Spleen (tissue), 11 donors: ENCODE measurements around the gene UNC13C. TPM values are rescaled to one million over a fixed set of nuclear protein-coding genes. Genes with fewer than 3 reads are reported as not detected.

Experiments
- DNase-seq: peaks from one replicate; pipeline ENCODE4 v3.0.0-alpha.2; 2020
- H3K27ac ChIP-seq, 8 donors: fragments of 200-600 bp; sonication (generic) in 7 of 8; 1 replicate in 4 of 8; 2 replicates in 4 of 8; pipeline versions ENCODE4 v1.5.0 to v1.8.0; 2016 to 2021; ENCODE audit warnings: inconsistent platforms in 4 of 8, mild to moderate bottlenecking in 4 of 8, moderate library complexity in 1 of 8
- H3K27me3 ChIP-seq, 7 donors: fragments of 200-600 bp; sonication (generic) in 6 of 7; replicated peaks in 1 of 7; 1 replicate in 4 of 7; 2 replicates in 3 of 7; pipeline versions ENCODE4 v1.5.0 to v1.8.0; 2016 to 2021; ENCODE audit warnings: inconsistent platforms in 3 of 7, mild to moderate bottlenecking in 1 of 7
- H3K36me3 ChIP-seq, 6 donors: fragments of 200-600 bp; sonication (generic) in 5 of 6; 1 replicate in 4 of 6; 2 replicates in 2 of 6; pipeline versions ENCODE4 v1.5.0 to v1.8.0; 2016 to 2021; ENCODE audit warnings: inconsistent platforms in 2 of 6
- H3K4me1 ChIP-seq, 6 donors: fragments of 200-600 bp; sonication (generic) in 5 of 6; 1 replicate in 3 of 6; 2 replicates in 3 of 6; pipeline versions ENCODE4 v1.5.0 to v1.8.0; 2016 to 2021; ENCODE audit warnings: inconsistent platforms in 3 of 6
- H3K4me3 ChIP-seq, 8 donors: fragments of 200-600 bp; sonication (generic) in 7 of 8; 1 replicate in 4 of 8; 2 replicates in 4 of 8; pipeline versions ENCODE4 v1.5.0 to v1.8.0; 2016 to 2021; ENCODE audit warnings: inconsistent platforms in 4 of 8, mild to moderate bottlenecking in 4 of 8, moderate library complexity in 2 of 8
- H3K9me3 ChIP-seq, 8 donors: fragments of 200-600 bp; sonication (generic) in 7 of 8; 1 replicate in 4 of 8; 2 replicates in 4 of 8; pipeline versions ENCODE4 v1.5.0 to v1.8.0; 2016 to 2021; ENCODE audit warnings: inconsistent platforms in 4 of 8
- POLR2A ChIP-seq, 3 donors: fragments of 450-650 bp; IDR thresholded peaks; one replicate each; pipeline ENCODE4 v1.5.1; 2017; ENCODE audit warnings: antibody characterized with exemption in 3 of 3, mild to moderate bottlenecking in 1 of 3
- POLR2AphosphoS5 ChIP-seq, 3 donors: sonication (generic); formaldehyde crosslinking; IDR thresholded peaks; one replicate each; pipeline ENCODE4 v1.5.1; 2017; ENCODE audit warnings: antibody characterized with exemption in 3 of 3
- WGBS, 5 donors: extraction: QIAGEN DNeasy Blood & Tissue Kit in 3 of 5; methylation state at CpG; one replicate each; pipeline versions ENCODE4 v1.1.5 to v1.1.7; 2013 to 2018; 5-methylcytosine and 5-hydroxymethylcytosine counted together
- intact Hi-C: fragments of 100-400 bp; cut with DNase I; formaldehyde crosslinking; loops from one replicate; pipeline ENCODE4 v1.15.0; 2023; ENCODE audit warnings: low total_unique reads
- polyA plus RNA-seq, 3 donors: library from polyadenylated mRNA; stranded (reverse); fragments of 200-250 nt; gene quantifications; one replicate each; pipeline ENCODE4 v1.2.1, GENCODE V29; 2013
- total RNA-seq, 7 donors: library from RNA; depleted of rRNA in 3 of 7; stranded (reverse); fragments of >200 nt in 3 of 7; fragmentation: NEBNext Ultra II Directional in 4 of 7; extraction: Animal tissue kit (Norgen Biotek cat#: 25700) in 4 of 7; gene quantifications; one replicate each; pipeline versions ENCODE4 v1.1.0 to v1.2.1, GENCODE V29; 2016 to 2021
- TF ChIP-seq, protein P1 (sequence below), 11 experiments: fragments of 200-600 bp in 7 of 11; fragments of 450-650 bp in 4 of 11; sonication (generic) in 4 of 11; IDR thresholded peaks in 8 of 11; conservative IDR thresholded peaks in 3 of 11; 1 replicate in 7 of 11; 2 replicates in 4 of 11; pipeline versions ENCODE4 v1.4.0 to v1.8.0; 2016 to 2021; ENCODE audit warnings: antibody characterized with exemption in 11 of 11, inconsistent platforms in 4 of 11, mild to moderate bottlenecking in 1 of 11
- donor health status: healthy with polysubstance abuse.
- donor health status: DM: no; HTN: no; CAD: no; lungs with moderate emphysema.
- donor health status: DM: no; HTN: no; CAD: no.
- donor health status: Bipolar disorder and iron deficiency.
- donor health status: healthy.
- donor health status: DM: no; HTN: no; CAD: no.
- donor health status: DM: yes; HTN: yes; CAD: no.

UNC13C gene
- total and polyA plus RNA-seq, 10 donors: 0.06 TPM; not detected in 9

DNA sequence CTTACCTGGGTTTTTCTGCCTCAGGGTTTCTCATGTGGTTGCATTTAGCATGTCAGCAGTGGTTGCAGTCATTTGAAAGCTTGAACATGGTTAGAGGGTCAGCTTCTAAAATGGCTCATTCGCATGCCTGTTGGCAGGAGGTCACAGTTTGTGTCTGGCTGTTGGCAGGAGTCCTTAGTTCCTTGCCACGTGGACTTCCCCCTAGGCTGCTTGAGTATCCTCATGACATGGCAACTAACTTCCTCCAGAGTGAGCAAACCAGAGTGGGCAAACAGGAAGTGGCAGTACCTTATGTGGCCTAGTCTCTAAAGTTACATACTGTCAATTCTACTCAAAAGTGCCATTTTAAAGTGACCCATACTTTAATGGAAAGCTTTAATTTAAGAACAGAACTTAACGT lies 3.4 kb upstream of the UNC13C start:
- WGBS, 5 donors: 62 to 75% (median 68%) methylated on average over 3 of the region's 3 CpGs

DNA sequence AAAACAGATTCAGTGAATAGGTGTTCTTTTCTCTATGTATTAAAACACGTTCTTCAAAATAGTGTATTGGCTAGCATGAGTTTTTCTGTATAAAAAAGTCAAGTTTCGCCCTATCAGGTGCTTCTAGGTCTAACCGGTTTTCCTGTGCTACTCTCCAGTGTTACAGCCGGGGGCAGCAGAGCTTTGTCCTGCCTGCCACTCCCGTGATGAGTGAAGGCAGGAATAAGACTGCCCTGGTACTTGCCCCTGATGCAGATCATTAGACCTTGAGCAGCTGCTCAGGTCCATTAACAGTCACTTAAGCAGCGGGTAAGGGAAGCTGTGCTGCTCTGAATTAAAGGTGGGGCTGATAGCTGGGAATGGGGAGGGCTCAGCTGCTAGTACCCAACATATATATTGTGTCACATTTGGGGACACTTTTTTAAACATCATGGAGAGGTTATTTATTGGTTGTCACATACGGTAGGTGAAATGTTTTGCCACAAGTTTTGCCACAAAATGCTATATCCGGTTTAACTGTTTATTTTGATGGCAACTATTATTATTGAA lies 1.3 kb upstream of the UNC13C start:
- Histone ChIP-seq H3K4me1 (peaks cover 0 to 7% (median 3%) of the 10 kb centered on the region in 6 donors), H3K27me3 (peaks cover 0 to 44% (median 16%) of the 10 kb centered on the region in 7 donors), H3K36me3 (no peaks in the 10 kb centered on the region), H3K4me3 (no peak overlapping the region), H3K9me3 (peaks cover 0 to 5% (median 0%) of the 10 kb centered on the region in 8 donors), H3K27ac (no peak overlapping the region)
- TF ChIP-seq POLR2A (IDR thresholded peaks at IDR 0.05) (no peak), POLR2AphosphoS5 (IDR thresholded peaks at IDR 0.05) (no peak)
- TF ChIP-seq, protein P1, sequence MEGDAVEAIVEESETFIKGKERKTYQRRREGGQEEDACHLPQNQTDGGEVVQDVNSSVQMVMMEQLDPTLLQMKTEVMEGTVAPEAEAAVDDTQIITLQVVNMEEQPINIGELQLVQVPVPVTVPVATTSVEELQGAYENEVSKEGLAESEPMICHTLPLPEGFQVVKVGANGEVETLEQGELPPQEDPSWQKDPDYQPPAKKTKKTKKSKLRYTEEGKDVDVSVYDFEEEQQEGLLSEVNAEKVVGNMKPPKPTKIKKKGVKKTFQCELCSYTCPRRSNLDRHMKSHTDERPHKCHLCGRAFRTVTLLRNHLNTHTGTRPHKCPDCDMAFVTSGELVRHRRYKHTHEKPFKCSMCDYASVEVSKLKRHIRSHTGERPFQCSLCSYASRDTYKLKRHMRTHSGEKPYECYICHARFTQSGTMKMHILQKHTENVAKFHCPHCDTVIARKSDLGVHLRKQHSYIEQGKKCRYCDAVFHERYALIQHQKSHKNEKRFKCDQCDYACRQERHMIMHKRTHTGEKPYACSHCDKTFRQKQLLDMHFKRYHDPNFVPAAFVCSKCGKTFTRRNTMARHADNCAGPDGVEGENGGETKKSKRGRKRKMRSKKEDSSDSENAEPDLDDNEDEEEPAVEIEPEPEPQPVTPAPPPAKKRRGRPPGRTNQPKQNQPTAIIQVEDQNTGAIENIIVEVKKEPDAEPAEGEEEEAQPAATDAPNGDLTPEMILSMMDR (IDR thresholded peaks at IDR 0.05 in 8 of 11, conservative IDR thresholded peaks at IDR 0.05 in 3 of 11): no peak
- intact Hi-C loops: no loop called here
- DNase-seq: no peak
- 47 to 62% (median 53%) methylated on average over 8 of the region's 8 CpGs for WGBS, 5 donors

More for the DNA sequence above, 3.4 kb upstream of the UNC13C start:
- H3K36me3 ChIP-seq: no peaks in the 10 kb centered on the region
- intact Hi-C loops: no loop called here
- no peak overlapping the region for H3K4me3 ChIP-seq
- TF ChIP-seq POLR2A (IDR thresholded peaks at IDR 0.05): no peak
- TF ChIP-seq, protein P1 (IDR thresholded peaks at IDR 0.05 in 8 of 11, conservative IDR thresholded peaks at IDR 0.05 in 3 of 11): no peak
- TF ChIP-seq POLR2AphosphoS5 (IDR thresholded peaks at IDR 0.05): no peak
- no peak for DNase-seq
- no peak overlapping the region for H3K27ac ChIP-seq
- H3K27me3 ChIP-seq: peaks cover 0 to 35% (median 16%) of the 10 kb centered on the region in 7 donors
- peaks cover 0 to 5% (median 0%) of the 10 kb centered on the region in 8 donors for H3K9me3 ChIP-seq
- peaks cover 0 to 7% (median 3%) of the 10 kb centered on the region in 6 donors for H3K4me1 ChIP-seq

DNA sequence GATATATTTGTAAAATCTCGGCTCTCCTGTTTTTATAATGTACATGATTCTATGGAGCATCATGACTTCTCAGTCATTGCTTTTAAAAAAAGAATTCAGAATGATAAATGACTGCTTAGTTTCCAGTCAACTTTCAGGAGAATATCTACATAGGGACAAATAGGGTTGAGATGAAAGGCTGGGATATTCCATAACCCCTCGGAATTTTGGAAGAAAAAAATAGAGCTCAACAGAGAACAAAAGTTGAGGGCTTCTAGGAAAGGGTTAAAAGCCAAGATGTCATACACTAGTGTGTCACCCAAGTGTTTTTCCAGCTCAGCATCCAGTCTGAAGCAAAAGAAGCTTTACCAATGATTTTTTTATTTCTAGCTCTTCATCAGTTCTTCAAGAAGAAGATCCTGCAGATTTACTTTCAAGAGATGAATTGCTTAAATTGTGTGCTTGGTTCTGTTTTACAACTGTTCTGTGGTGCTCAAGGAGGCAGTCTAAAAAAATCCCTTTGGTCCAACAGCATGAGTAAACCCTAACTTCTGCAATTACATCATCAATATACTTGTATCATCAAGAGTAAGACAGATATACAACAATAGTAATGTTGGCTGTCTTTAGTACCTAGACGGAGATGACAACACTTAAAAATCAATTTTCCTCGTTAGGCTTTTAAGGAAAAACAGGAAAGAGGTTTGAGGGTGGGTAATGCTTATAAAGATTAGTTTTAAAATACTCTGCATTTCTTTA lies 979 bp downstream of the UNC13C start:
- peaks cover 0 to 5% (median 0%) of the 10 kb centered on the region in 8 donors for H3K9me3 ChIP-seq
- TF ChIP-seq, protein P1 (IDR thresholded peaks at IDR 0.05 in 8 of 11, conservative IDR thresholded peaks at IDR 0.05 in 3 of 11): no peak
- TF ChIP-seq POLR2A (IDR thresholded peaks at IDR 0.05) (no peak), POLR2AphosphoS5 (IDR thresholded peaks at IDR 0.05) (no peak)
- no peaks in the 10 kb centered on the region for H3K36me3 ChIP-seq
- no peak overlapping the region for H3K27ac ChIP-seq
- peaks cover 0 to 49% (median 16%) of the 10 kb centered on the region in 7 donors for H3K27me3 ChIP-seq
- DNase-seq: no peak
- WGBS, 5 donors: 66 to 80% (median 71%) methylated on average over 4 of the region's 4 CpGs
- no peak overlapping the region for H3K4me3 ChIP-seq
- intact Hi-C loops: no loop called here
- peaks cover 0 to 7% (median 3%) of the 10 kb centered on the region in 6 donors for H3K4me1 ChIP-seq

DNA sequence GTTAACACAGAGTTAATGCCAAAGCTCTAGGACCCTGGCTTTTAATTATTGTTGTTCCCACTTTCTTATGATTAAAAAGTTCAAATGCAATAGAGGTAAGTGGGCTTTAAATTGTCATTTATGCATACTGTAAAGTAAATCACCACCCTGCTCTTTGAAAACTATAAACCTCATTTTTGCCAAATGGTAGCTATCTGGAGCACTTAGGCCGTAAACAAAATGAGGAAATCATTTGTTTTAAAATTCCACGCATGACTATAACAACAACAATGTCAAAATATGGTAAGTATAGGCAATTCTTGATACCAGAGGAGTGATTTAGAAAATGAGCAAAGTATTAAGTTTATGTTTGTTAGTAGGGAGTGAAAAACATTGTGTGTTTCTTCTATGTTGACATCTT lies 1.8 kb downstream of the UNC13C start:
- H3K27ac ChIP-seq: no peak overlapping the region
- intact Hi-C loops: no loop called here
- TF ChIP-seq POLR2AphosphoS5 (IDR thresholded peaks at IDR 0.05): no peak
- TF ChIP-seq, protein P1 (IDR thresholded peaks at IDR 0.05 in 8 of 11, conservative IDR thresholded peaks at IDR 0.05 in 3 of 11): no peak
- no peak for TF ChIP-seq POLR2A (IDR thresholded peaks at IDR 0.05)
- 79 to 94% (median 87%) methylated on average over 2 of the region's 2 CpGs for WGBS, 5 donors
- H3K4me3 ChIP-seq: no peak overlapping the region
- peaks cover 0 to 49% (median 16%) of the 10 kb centered on the region in 7 donors for H3K27me3 ChIP-seq
- DNase-seq: no peak
- H3K4me1 ChIP-seq: peaks cover 0 to 7% (median 3%) of the 10 kb centered on the region in 6 donors
- no peaks in the 10 kb centered on the region for H3K36me3 ChIP-seq
- peaks cover 0 to under 1% (median 0%) of the 10 kb centered on the region in 8 donors for H3K9me3 ChIP-seq
